GM23338 (cell line): ENCODE measurements around the gene RAD51D. TPM values are rescaled to one million over a fixed set of nuclear protein-coding genes. Genes with fewer than 3 reads are reported as not detected.

Source experiments
- ATAC-seq: fragments of 200-7000 bp; cut with Tn5 transposase; 3 replicates; pipeline ENCODE4 v1.9.1; 2020
- DNase-seq: peaks from one replicate; pipeline ENCODE4 v3.0.0-alpha.2; 2015; ENCODE audit warnings: low spot score
- H2AFZ ChIP-seq: fragments of 200-600 bp; sonication (generic); 2 replicates; pipeline ENCODE4 v1.8.0; 2016; ENCODE audit warnings: antibody characterized with exemption, mild to moderate bottlenecking, moderate library complexity
- H3F3A ChIP-seq: fragments of 200-600 bp; sonication (generic); replicated peaks from 2 replicates; pipeline ENCODE4 v1.8.0; 2017; ENCODE audit warnings: antibody characterized with exemption, mixed run types, low read depth
- H3K27ac ChIP-seq: fragments of 200-600 bp; sonication (generic); 2 replicates; pipeline ENCODE4 v1.6.1; 2016; ENCODE audit warnings: low read depth
- H3K27me3 ChIP-seq: fragments of 200-600 bp; sonication (generic); 2 replicates; pipeline ENCODE4 v1.8.0; 2016; ENCODE audit warnings: mild to moderate bottlenecking, mixed run types, moderate library complexity; ENCODE audit not compliant: insufficient read depth
- H3K36me3 ChIP-seq: fragments of 200-600 bp; sonication (generic); 2 replicates; pipeline ENCODE4 v1.8.0; 2016; ENCODE audit warnings: mild to moderate bottlenecking; ENCODE audit not compliant: insufficient read depth
- H3K4me1 ChIP-seq: fragments of 200-600 bp; sonication (generic); 2 replicates; pipeline ENCODE4 v1.8.0; 2016; ENCODE audit warnings: mild to moderate bottlenecking, moderate library complexity; ENCODE audit not compliant: insufficient read depth
- H3K4me2 ChIP-seq: fragments of 200-600 bp; sonication (generic); 2 replicates; pipeline ENCODE4 v1.7.1; 2017; ENCODE audit warnings: mixed run types
- H3K4me3 ChIP-seq: fragments of 200-600 bp; sonication (generic); 2 replicates; pipeline ENCODE4 v1.6.1; 2016; ENCODE audit warnings: mixed run types
- H3K79me2 ChIP-seq: fragments of 200-600 bp; sonication (generic); replicated peaks from 2 replicates; pipeline ENCODE4 v1.8.0; 2017; ENCODE audit warnings: mild to moderate bottlenecking; ENCODE audit not compliant: insufficient read depth
- H3K9me2 ChIP-seq: fragments of 200-600 bp; sonication (generic); 2 replicates; pipeline ENCODE4 v1.8.0; 2017; ENCODE audit not compliant: insufficient read depth
- H4K20me1 ChIP-seq: fragments of 200-600 bp; sonication (generic); replicated peaks from 2 replicates; pipeline ENCODE4 v1.8.0; 2017; ENCODE audit warnings: mild to moderate bottlenecking; ENCODE audit not compliant: insufficient read depth
- H3K27ac Mint-ChIP-seq: 2 replicates; pipeline ENCODE4 v1.8.0; 2020; ENCODE audit warnings: inconsistent platforms, mild to moderate bottlenecking, moderate library complexity, mixed read lengths
- H3K27me3 Mint-ChIP-seq: 3 replicates; pipeline ENCODE4 v1.8.0; 2022; ENCODE audit warnings: low read depth, mild to moderate bottlenecking, moderate library complexity, mixed read lengths, inconsistent platforms; ENCODE audit not compliant: insufficient read depth, poor library complexity
- H3K36me3 Mint-ChIP-seq: 3 replicates; pipeline ENCODE4 v1.8.0; 2021; ENCODE audit warnings: low read depth, mild to moderate bottlenecking, inconsistent platforms, moderate library complexity, mixed read lengths
- H3K4me1 Mint-ChIP-seq: 3 replicates; pipeline ENCODE4 v1.8.0; 2020; ENCODE audit warnings: mild to moderate bottlenecking, inconsistent platforms, mixed read lengths
- H3K4me3 Mint-ChIP-seq: 3 replicates; pipeline ENCODE4 v1.8.0; 2021; ENCODE audit warnings: moderate library complexity, mild to moderate bottlenecking, inconsistent platforms, mixed read lengths
- H3K9me3 Mint-ChIP-seq: 3 replicates; pipeline ENCODE4 v1.8.0; 2020; ENCODE audit warnings: moderate library complexity, mild to moderate bottlenecking, inconsistent platforms, mixed read lengths
- JUNB ChIP-seq: IDR thresholded peaks from one replicate; pipeline ENCODE4 v1.6.1; 2016; ENCODE audit warnings: antibody characterized with exemption; ENCODE audit not compliant: unreplicated experiment
- NANOG ChIP-seq: IDR thresholded peaks from 2 replicates; pipeline ENCODE4 v1.6.1; 2016; ENCODE audit warnings: antibody characterized with exemption, borderline replicate concordance
- POLR2AphosphoS5 ChIP-seq: IDR thresholded peaks from 2 replicates; pipeline ENCODE4 v1.6.1; 2016; ENCODE audit warnings: antibody characterized with exemption, low read depth
- REST ChIP-seq: IDR thresholded peaks from one replicate; pipeline ENCODE4 v1.6.1; 2018; ENCODE audit warnings: antibody characterized with exemption; ENCODE audit not compliant: unreplicated experiment
- STAT1 ChIP-seq: IDR thresholded peaks from one replicate; pipeline ENCODE4 v1.6.1; 2016; ENCODE audit warnings: antibody characterized with exemption; ENCODE audit not compliant: unreplicated experiment
- ZNF114 ChIP-seq: fragments of 250-450 bp; sonication (Bioruptor Pico); IDR thresholded peaks from 2 replicates; pipeline ENCODE4 v1.5.0; 2020; ENCODE audit warnings: mild to moderate bottlenecking, moderate library complexity
- ZNF331 ChIP-seq: fragments of 250-450 bp; sonication (Bioruptor Pico); IDR thresholded peaks from 2 replicates; pipeline ENCODE4 v1.5.0; 2020; ENCODE audit warnings: low read depth, mild to moderate bottlenecking, moderate library complexity
- polyA plus RNA-seq: library from polyadenylated mRNA; unstranded; fragments of >200 nt; fragmentation: Nextera tagmentation; extraction: Ambion mirVana; gene quantifications from 2 replicates; pipeline ENCODE4 v1.2.1, GENCODE V29; 2016
- total RNA-seq: library from RNA; depleted of rRNA; stranded (reverse); fragments of >200 nt; shearing (Covaris generic); gene quantifications from 2 replicates; pipeline ENCODE4 v1.2.3, GENCODE V29; 2014
- TF ChIP-seq, protein P1 (sequence below), 2 experiments: fragments of 200-600 bp in 1 of 2; sonication (generic) in 1 of 2; conservative IDR thresholded peaks; 2 replicates each; pipeline versions ENCODE4 v1.5.1 to v1.6.1; 2016 to 2017; ENCODE audit warnings: antibody characterized with exemption in 2 of 2, low read depth in 2 of 2, mild to moderate bottlenecking in 2 of 2, moderate library complexity in 1 of 2

RAD51D gene
- total and polyA plus RNA-seq, 2 experiments from 2014 or later, result 5.9 to 11.0 TPM

GRCh38 chr17:35167666-35168065 lies 48.0 kb upstream of the RAD51D start:
- Histone ChIP-seq H2AFZ (no peak overlapping the region), H3K4me2 (no peak overlapping the region), H3K9me2 (no peaks in the 10 kb centered on the region), H4K20me1 (no peaks in the 10 kb centered on the region), H3F3A (no peaks in the 10 kb centered on the region), H3K27me3 (no peaks in the 10 kb centered on the region), H3K4me3 (no peak overlapping the region), H3K27ac (no peak overlapping the region), H3K4me1 (no peaks in the 10 kb centered on the region), H3K36me3 (no peaks in the 10 kb centered on the region), H3K79me2 (no peaks in the 10 kb centered on the region)
- peaks cover 14% of the 10 kb centered on the region for H3K27me3 Mint-ChIP-seq
- no peaks in the 10 kb centered on the region for H3K4me1 Mint-ChIP-seq
- no peak overlapping the region for H3K4me3 Mint-ChIP-seq
- H3K27ac Mint-ChIP-seq, result no peak overlapping the region
- no peak for TF ChIP-seq POLR2AphosphoS5
- no peak for TF ChIP-seq ZNF114 (CRISPR knock-in tag)
- TF ChIP-seq, protein P1, sequence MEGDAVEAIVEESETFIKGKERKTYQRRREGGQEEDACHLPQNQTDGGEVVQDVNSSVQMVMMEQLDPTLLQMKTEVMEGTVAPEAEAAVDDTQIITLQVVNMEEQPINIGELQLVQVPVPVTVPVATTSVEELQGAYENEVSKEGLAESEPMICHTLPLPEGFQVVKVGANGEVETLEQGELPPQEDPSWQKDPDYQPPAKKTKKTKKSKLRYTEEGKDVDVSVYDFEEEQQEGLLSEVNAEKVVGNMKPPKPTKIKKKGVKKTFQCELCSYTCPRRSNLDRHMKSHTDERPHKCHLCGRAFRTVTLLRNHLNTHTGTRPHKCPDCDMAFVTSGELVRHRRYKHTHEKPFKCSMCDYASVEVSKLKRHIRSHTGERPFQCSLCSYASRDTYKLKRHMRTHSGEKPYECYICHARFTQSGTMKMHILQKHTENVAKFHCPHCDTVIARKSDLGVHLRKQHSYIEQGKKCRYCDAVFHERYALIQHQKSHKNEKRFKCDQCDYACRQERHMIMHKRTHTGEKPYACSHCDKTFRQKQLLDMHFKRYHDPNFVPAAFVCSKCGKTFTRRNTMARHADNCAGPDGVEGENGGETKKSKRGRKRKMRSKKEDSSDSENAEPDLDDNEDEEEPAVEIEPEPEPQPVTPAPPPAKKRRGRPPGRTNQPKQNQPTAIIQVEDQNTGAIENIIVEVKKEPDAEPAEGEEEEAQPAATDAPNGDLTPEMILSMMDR (conservative IDR thresholded peaks at IDR 0.05; ENCODE audit: low read depth in 2 of 2), result no peak
- no peak for TF ChIP-seq REST
- DNase-seq, result no peak
- no peaks in the 10 kb centered on the region for H3K36me3 Mint-ChIP-seq
- ATAC-seq, result no peak
- H3K9me3 Mint-ChIP-seq, result no peaks in the 10 kb centered on the region

GRCh38 chr17:35167046-35167445 lies 47.4 kb upstream of the RAD51D start:
- TF ChIP-seq JUNB (no peak), ZNF331 (CRISPR knock-in tag) (no peak), ZNF114 (CRISPR knock-in tag) (no peak), STAT1 (no peak), NANOG (no peak)
- Mint-ChIP-seq H3K4me3 (no peak overlapping the region), H3K27ac (no peak overlapping the region), H3K27me3 (peaks cover 12% of the 10 kb centered on the region), H3K9me3 (no peaks in the 10 kb centered on the region), H3K4me1 (peaks cover 1% of the 10 kb centered on the region; the same call in 2 of the 3 replicates), H3K36me3 (no peaks in the 10 kb centered on the region)
- no peak overlapping the region for H3K4me2 ChIP-seq
- H3K79me2 ChIP-seq, result no peaks in the 10 kb centered on the region
- H3K9me2 ChIP-seq, result no peaks in the 10 kb centered on the region
- H2AFZ ChIP-seq, result no peak overlapping the region
- no peaks in the 10 kb centered on the region for H3K36me3 ChIP-seq
- no peaks in the 10 kb centered on the region for H4K20me1 ChIP-seq
- H3K4me1 ChIP-seq, result no peaks in the 10 kb centered on the region
- H3K27ac ChIP-seq, result no peak overlapping the region
- ATAC-seq, result no peak
- DNase-seq, result no peak
- H3K27me3 ChIP-seq, result no peaks in the 10 kb centered on the region
- no peaks in the 10 kb centered on the region for H3F3A ChIP-seq
- no peak overlapping the region for H3K4me3 ChIP-seq
